HEK293 (cell line): ENCODE measurements around the gene B4GALT7.

ENCODE experiments used
- CTCF ChIA-PET: fragments of 350-600 bp; formaldehyde crosslinking; extraction: SDS; loops from one replicate; lab custom pipeline; 2021; ENCODE audit warnings: antibody characterized with exemption; lab: Yijun Ruan, JAX
- POLR2A ChIA-PET: fragments of 300-600 bp; formaldehyde crosslinking; extraction: SDS; loops from one replicate; lab custom pipeline; 2020; ENCODE audit warnings: antibody characterized with exemption, inconsistent platforms; lab: Yijun Ruan, JAX
- H3K27ac ChIP-seq: fragments of 200-500 bp; sonication (Bioruptor generic); 2 replicates; pipeline ENCODE4 v1.5.1; 2014; ENCODE audit warnings: low read depth, low read length, control low read depth, inconsistent platforms; ENCODE audit errors: extremely low read depth
- H3K36me3 ChIP-seq, 2 experiments: fragments of 200-500 bp in 1 of 2; sonication (Bioruptor generic) in 1 of 2; 1 replicate in 1 of 2; 2 replicates in 1 of 2; pipeline ENCODE4 v1.5.1; 2014 to 2017; ENCODE audit warnings: inconsistent platforms in 2 of 2, low read length in 2 of 2; ENCODE audit not compliant: control insufficient read depth in 2 of 2, insufficient read depth in 1 of 2
- H3K4me1 ChIP-seq: fragments of 200-500 bp; sonication (Bioruptor generic); 2 replicates; pipeline ENCODE4 v1.5.1; 2014; ENCODE audit warnings: mild to moderate bottlenecking, low read length, inconsistent platforms; ENCODE audit not compliant: control insufficient read depth, insufficient read depth
- H3K4me3 ChIP-seq: 2 replicates; pipeline ENCODE4 v1.5.1; 2011; ENCODE audit warnings: low read depth, mild to moderate bottlenecking, control low read depth, low read length, moderate library complexity
- H3K9me3 ChIP-seq: fragments of 200-500 bp; sonication (Bioruptor generic); 2 replicates; pipeline ENCODE4 v1.5.1; 2014; ENCODE audit warnings: low read depth, low read length, inconsistent platforms; ENCODE audit not compliant: control insufficient read depth, insufficient read depth
- FEZF1 ChIP-seq: fragments of 450-650 bp; formaldehyde crosslinking; IDR thresholded peaks from 2 replicates; pipeline ENCODE4 v1.5.1; 2016; ENCODE audit warnings: missing biosample characterization, missing genetic modification characterization
- GLIS1 ChIP-seq: fragments of 450-650 bp; formaldehyde crosslinking; IDR thresholded peaks from 2 replicates; pipeline ENCODE4 v1.5.1; 2016; ENCODE audit warnings: missing biosample characterization, missing genetic modification characterization
- HOXC10 ChIP-seq: sonication (generic); formaldehyde crosslinking; IDR thresholded peaks from 2 replicates; pipeline ENCODE4 v1.8.1; 2023; ENCODE audit warnings: mild to moderate bottlenecking, missing genetic modification reagents
- OSR2 ChIP-seq: fragments of 450-650 bp; formaldehyde crosslinking; IDR thresholded peaks from 2 replicates; pipeline ENCODE4 v1.5.1; 2016; ENCODE audit warnings: missing biosample characterization, missing genetic modification characterization
- WT1 ChIP-seq: fragments of 450-650 bp; formaldehyde crosslinking; IDR thresholded peaks from 2 replicates; pipeline ENCODE4 v1.5.1; 2016; ENCODE audit warnings: missing biosample characterization, missing genetic modification characterization
- ZBTB1 ChIP-seq: fragments of 450-650 bp; formaldehyde crosslinking; IDR thresholded peaks from 2 replicates; pipeline ENCODE4 v1.5.1; 2016; ENCODE audit warnings: missing biosample characterization, missing genetic modification characterization
- ZNF10 ChIP-seq: fragments of 450-650 bp; formaldehyde crosslinking; IDR thresholded peaks from 2 replicates; pipeline ENCODE4 v1.5.1; 2017; ENCODE audit warnings: missing biosample characterization, missing genetic modification characterization
- ZNF132 ChIP-seq: fragments of 450-650 bp; formaldehyde crosslinking; IDR thresholded peaks from 2 replicates; pipeline ENCODE4 v1.5.1; 2017; ENCODE audit warnings: missing biosample characterization, missing genetic modification characterization, borderline replicate concordance
- ZNF140 ChIP-seq: fragments of 450-650 bp; formaldehyde crosslinking; IDR thresholded peaks from 2 replicates; pipeline ENCODE4 v1.5.1; 2016; ENCODE audit warnings: missing biosample characterization, missing genetic modification characterization
- ZNF155 ChIP-seq: fragments of 450-650 bp; formaldehyde crosslinking; IDR thresholded peaks from 2 replicates; pipeline ENCODE4 v1.5.1; 2016; ENCODE audit warnings: missing biosample characterization, missing genetic modification characterization
- ZNF157 ChIP-seq: fragments of 450-650 bp; formaldehyde crosslinking; IDR thresholded peaks from 2 replicates; pipeline ENCODE4 v1.5.1; 2016; ENCODE audit warnings: missing biosample characterization, missing genetic modification characterization
- ZNF2 ChIP-seq: fragments of 450-650 bp; formaldehyde crosslinking; IDR thresholded peaks from 2 replicates; pipeline ENCODE4 v1.5.1; 2016; ENCODE audit warnings: missing biosample characterization, missing genetic modification characterization
- ZNF223 ChIP-seq: fragments of 450-650 bp; formaldehyde crosslinking; IDR thresholded peaks from 2 replicates; pipeline ENCODE4 v1.5.1; 2016; ENCODE audit warnings: missing biosample characterization, missing genetic modification characterization
- ZNF341 ChIP-seq: fragments of 450-650 bp; formaldehyde crosslinking; IDR thresholded peaks from 2 replicates; pipeline ENCODE4; 2016; ENCODE audit warnings: low read depth, missing biosample characterization, missing genetic modification characterization
- ZNF350 ChIP-seq: fragments of 450-650 bp; formaldehyde crosslinking; IDR thresholded peaks from 2 replicates; pipeline ENCODE4 v1.5.0; 2017; ENCODE audit warnings: missing biosample characterization, mild to moderate bottlenecking, missing genetic modification characterization
- ZNF416 ChIP-seq: fragments of 450-650 bp; formaldehyde crosslinking; IDR thresholded peaks from 2 replicates; pipeline ENCODE4 v1.5.1; 2016; ENCODE audit warnings: missing biosample characterization, missing genetic modification characterization
- ZNF529 ChIP-seq: fragments of 450-650 bp; formaldehyde crosslinking; IDR thresholded peaks from 2 replicates; pipeline ENCODE4 v1.5.1; 2017; ENCODE audit warnings: missing genetic modification characterization, missing biosample characterization; ENCODE audit not compliant: insufficient replicate concordance
- ZNF600 ChIP-seq: fragments of 450-650 bp; formaldehyde crosslinking; IDR thresholded peaks from 2 replicates; pipeline ENCODE4 v1.5.1; 2016; ENCODE audit warnings: missing biosample characterization, missing genetic modification characterization
- ZNF629 ChIP-seq: fragments of 450-650 bp; formaldehyde crosslinking; IDR thresholded peaks from 2 replicates; pipeline ENCODE4 v1.5.1; 2017; ENCODE audit warnings: missing biosample characterization, missing genetic modification characterization
- ZNF747 ChIP-seq: fragments of 450-650 bp; formaldehyde crosslinking; IDR thresholded peaks from 2 replicates; pipeline ENCODE4 v1.5.1; 2016; ENCODE audit warnings: missing biosample characterization, missing genetic modification characterization
- ZSCAN23 ChIP-seq: fragments of 450-650 bp; formaldehyde crosslinking; IDR thresholded peaks from 2 replicates; pipeline ENCODE4 v1.5.1; 2016; ENCODE audit warnings: missing biosample characterization, missing genetic modification characterization
- TF ChIP-seq, protein P1 (sequence below): fragments of 450-650 bp; formaldehyde crosslinking; IDR thresholded peaks from 2 replicates; pipeline ENCODE4 v1.5.1; 2016; ENCODE audit warnings: missing biosample characterization, missing genetic modification characterization

B4GALT7 gene

DNA sequence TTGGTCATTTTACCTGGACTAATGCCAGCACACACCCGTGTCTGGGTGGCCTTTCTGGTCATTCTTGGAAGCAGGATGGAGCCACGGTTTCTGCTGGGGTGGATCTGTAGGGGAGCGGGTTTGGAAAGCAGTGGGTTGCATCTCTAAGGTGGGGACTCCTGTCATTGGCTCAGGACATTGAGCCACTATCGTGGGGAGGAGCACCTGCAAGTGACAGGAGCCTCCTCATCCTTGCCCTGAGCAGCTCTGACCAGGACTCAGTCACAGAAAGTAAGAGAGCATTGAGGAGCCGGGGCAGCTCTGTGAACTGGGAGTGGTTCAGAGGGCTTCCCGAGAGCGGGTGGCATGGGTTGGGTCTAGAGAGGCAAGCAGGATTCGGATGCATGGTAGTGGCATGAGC lies 3.7 kb downstream of the B4GALT7 start (continued):
- TF ChIP-seq ZBTB1 = no peak
- TF ChIP-seq ZNF341 = no peak
- no peak for TF ChIP-seq ZNF416 (tag by site-specific recombination)
- TF ChIP-seq GLIS1 (tag by site-specific recombination) = no peak
- TF ChIP-seq, all 188 proteins: peak for 0

DNA sequence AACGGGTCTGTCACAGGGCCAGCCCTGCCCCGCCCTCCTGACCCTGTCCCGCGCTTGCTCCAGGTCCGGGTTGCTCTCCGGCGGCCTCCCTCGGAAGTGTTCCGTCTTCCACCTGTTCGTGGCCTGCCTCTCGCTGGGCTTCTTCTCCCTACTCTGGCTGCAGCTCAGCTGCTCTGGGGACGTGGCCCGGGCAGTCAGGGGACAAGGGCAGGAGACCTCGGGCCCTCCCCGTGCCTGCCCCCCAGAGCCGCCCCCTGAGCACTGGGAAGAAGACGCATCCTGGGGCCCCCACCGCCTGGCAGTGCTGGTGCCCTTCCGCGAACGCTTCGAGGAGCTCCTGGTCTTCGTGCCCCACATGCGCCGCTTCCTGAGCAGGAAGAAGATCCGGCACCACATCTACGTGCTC lies 4.2 kb downstream of the B4GALT7 start:
- H3K4me3 ChIP-seq = no peak overlapping the region
- no peak overlapping the region for H3K27ac ChIP-seq
- TF ChIP-seq ZNF529 (tag by site-specific recombination) (no peak), ZNF629 (tag by site-specific recombination) (no peak), WT1 (tag by site-specific recombination) (no peak), ZNF600 (tag by site-specific recombination) (no peak), ZNF157 (tag by site-specific recombination) (no peak), ZNF2 (tag by site-specific recombination) (no peak), FEZF1 (no peak)
- POLR2A ChIA-PET = no interaction called here
- peaks cover 0 to 11% of the 10 kb centered on the region in 2 experiments; a peak in 2 of 3 replicates for H3K36me3 ChIP-seq
- H3K9me3 ChIP-seq = no peaks in the 10 kb centered on the region
- 0 out of 2 replicates have a peak, but pooled peaks cover 2% of the 10 kb centered on the region for H3K4me1 ChIP-seq
- CTCF ChIA-PET = no interaction called here

DNA sequence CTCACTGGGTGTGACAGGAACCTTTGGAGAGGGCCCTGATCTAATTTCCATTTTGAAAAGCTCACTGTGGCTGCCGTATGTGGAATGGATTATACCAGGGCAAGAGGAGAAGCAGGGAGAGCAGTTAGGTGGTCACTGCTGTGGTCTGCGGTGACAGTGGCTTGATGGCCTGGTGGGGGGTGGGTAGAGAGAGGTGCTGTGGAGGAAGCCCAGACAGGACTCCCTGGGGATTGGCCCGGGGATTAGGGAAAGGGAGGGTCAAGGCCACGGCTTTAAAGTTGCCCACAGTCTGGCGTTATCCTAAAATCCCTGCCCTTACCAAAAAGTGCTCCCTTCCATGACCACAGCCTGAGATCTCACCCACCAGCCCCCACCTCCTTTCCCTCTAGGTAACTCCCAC lies 4.7 kb downstream of the B4GALT7 start:
- Histone ChIP-seq H3K4me1 (0 out of 2 replicates have a peak, but pooled peaks cover 2% of the 10 kb centered on the region), H3K4me3 (no peak overlapping the region), H3K27ac (no peak overlapping the region), H3K9me3 (no peaks in the 10 kb centered on the region), H3K36me3 (peaks cover 0 to 16% of the 10 kb centered on the region in 2 experiments; a peak in 2 of 3 replicates)
- TF ChIP-seq, protein P1, sequence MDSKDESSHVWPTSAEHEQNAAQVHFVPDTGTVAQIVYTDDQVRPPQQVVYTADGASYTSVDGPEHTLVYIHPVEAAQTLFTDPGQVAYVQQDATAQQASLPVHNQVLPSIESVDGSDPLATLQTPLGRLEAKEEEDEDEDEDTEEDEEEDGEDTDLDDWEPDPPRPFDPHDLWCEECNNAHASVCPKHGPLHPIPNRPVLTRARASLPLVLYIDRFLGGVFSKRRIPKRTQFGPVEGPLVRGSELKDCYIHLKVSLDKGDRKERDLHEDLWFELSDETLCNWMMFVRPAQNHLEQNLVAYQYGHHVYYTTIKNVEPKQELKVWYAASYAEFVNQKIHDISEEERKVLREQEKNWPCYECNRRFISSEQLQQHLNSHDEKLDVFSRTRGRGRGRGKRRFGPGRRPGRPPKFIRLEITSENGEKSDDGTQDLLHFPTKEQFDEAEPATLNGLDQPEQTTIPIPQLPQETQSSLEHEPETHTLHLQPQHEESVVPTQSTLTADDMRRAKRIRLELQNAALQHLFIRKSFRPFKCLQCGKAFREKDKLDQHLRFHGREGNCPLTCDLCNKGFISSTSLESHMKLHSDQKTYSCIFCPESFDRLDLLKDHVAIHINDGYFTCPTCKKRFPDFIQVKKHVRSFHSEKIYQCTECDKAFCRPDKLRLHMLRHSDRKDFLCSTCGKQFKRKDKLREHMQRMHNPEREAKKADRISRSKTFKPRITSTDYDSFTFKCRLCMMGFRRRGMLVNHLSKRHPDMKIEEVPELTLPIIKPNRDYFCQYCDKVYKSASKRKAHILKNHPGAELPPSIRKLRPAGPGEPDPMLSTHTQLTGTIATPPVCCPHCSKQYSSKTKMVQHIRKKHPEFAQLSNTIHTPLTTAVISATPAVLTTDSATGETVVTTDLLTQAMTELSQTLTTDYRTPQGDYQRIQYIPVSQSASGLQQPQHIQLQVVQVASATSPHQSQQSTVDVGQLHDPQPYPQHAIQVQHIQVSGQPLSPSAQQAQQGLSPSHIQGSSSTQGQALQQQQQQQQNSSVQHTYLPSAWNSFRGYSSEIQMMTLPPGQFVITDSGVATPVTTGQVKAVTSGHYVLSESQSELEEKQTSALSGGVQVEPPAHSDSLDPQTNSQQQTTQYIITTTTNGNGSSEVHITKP = peak; percentile 82
- TF ChIP-seq ZNF10 (tag by site-specific recombination) (no peak), OSR2 (tag by site-specific recombination) (no peak), ZSCAN23 (tag by site-specific recombination) (no peak), HOXC10 (CRISPR knock-in tag) (no peak)
- ChIA-PET POLR2A (no interaction called here), CTCF (no interaction called here)

DNA sequence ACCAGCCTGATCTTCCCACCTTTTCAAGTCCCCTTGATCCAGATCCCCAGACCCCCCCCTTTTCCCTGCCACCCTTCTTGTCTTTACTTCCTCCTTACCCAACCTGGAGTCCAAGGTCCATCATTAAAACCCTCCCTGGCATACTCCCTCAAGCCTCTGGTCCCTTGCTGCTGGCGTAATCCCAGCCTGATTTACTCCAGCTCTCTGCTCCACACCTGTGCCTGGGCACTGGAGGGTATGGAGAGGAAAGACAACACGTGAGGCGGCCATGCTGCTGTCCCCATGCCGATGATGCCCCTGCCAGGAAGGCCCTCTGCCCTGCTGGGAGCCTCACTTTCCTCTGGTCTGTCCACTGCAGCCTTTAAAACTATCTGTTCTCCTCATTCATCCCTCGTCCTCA lies 5.1 kb downstream of the B4GALT7 start:
- Histone ChIP-seq H3K36me3 (peaks cover 0 to 20% of the 10 kb centered on the region in 2 experiments; a peak in 2 of 3 replicates), H3K9me3 (no peaks in the 10 kb centered on the region), H3K4me3 (no peak overlapping the region), H3K4me1 (0 out of 2 replicates have a peak, but pooled peaks cover 2% of the 10 kb centered on the region), H3K27ac (no peak overlapping the region)
- no peak for TF ChIP-seq ZNF132
- no peak for TF ChIP-seq ZNF747 (tag by site-specific recombination)
- no peak for TF ChIP-seq ZNF223 (tag by site-specific recombination)
- no peak for TF ChIP-seq ZNF350 (tag by site-specific recombination)
- no peak for TF ChIP-seq ZNF140
- no peak for TF ChIP-seq ZNF155 (tag by site-specific recombination)
- CTCF ChIA-PET = no interaction called here
- POLR2A ChIA-PET = no interaction called here
